HepG2 (cell line): ENCODE data around the gene WNT1. TPM values are rescaled to one million over a fixed set of nuclear protein-coding genes. Genes with fewer than 3 reads are reported as not detected.

ENCODE experiments used
- ATAC-seq: fragments of 200-7000 bp; cut with Tn5 transposase; 3 replicates; pipeline ENCODE4 v1.9.1; 2020; ENCODE audit warnings: mild to moderate bottlenecking, moderate library complexity
- BruUV-seq: library from RNA; stranded (reverse); fragments of 400-500 nt; replicated peaks from 2 replicates; lab custom pipeline; 2021; lab: Mats Ljungman, UMichigan
- CTCF ChIA-PET: fragments of 300-600 bp; formaldehyde crosslinking; extraction: SDS; loops from one replicate; lab custom pipeline; 2021; ENCODE audit warnings: low total read pairs, inconsistent platforms, low intra/inter-chr PET ratio; lab: Yijun Ruan, JAX
- POLR2A ChIA-PET: fragments of 350-600 bp; sonication (Branson Sonifier 250); formaldehyde crosslinking; loops from one replicate; lab custom pipeline; 2020; ENCODE audit warnings: antibody characterized with exemption, inconsistent platforms; lab: Yijun Ruan, JAX
- DNase-seq: peaks from one replicate; pipeline ENCODE4 v3.0.0-alpha.2; 2015; ENCODE audit warnings: low spot score
- FAIRE-seq: peaks from 3 replicates; lab custom pipeline; 2011; peaks lifted over from hg19 to GRCh38; lab: Jason Lieb, UNC
- H2AFZ ChIP-seq: one replicate; pipeline ENCODE4 v1.6.1; 2011; ENCODE audit warnings: low read length, inconsistent platforms
- H3K27ac ChIP-seq: fragments of 300-600 bp; 3 replicates; pipeline ENCODE4 v1.8.0; 2011; ENCODE audit warnings: mixed run types, mild to moderate bottlenecking, mixed read lengths, low read length, inconsistent platforms; ENCODE audit not compliant: insufficient read depth; ENCODE audit errors: extremely low read length
- H3K27me3 ChIP-seq, 2 experiments: fragments of 200-600 bp in 1 of 2; 2 replicates in 1 of 2; 3 replicates in 1 of 2; pipeline versions ENCODE4 v1.6.0 to v1.8.0; 2011; ENCODE audit warnings: low read length in 2 of 2, mild to moderate bottlenecking in 2 of 2, moderate library complexity in 2 of 2, inconsistent platforms in 1 of 2; ENCODE audit not compliant: insufficient read depth in 2 of 2, control insufficient read depth in 1 of 2
- H3K36me3 ChIP-seq, 2 experiments: fragments of 200-600 bp in 1 of 2; replicated peaks in 1 of 2; 2 replicates in 1 of 2; 3 replicates in 1 of 2; pipeline versions ENCODE4 v1.5.1 to v1.8.0; 2011; ENCODE audit warnings: low read length in 2 of 2, inconsistent platforms in 1 of 2; ENCODE audit not compliant: insufficient read depth in 2 of 2, control insufficient read depth in 1 of 2
- H3K4me1 ChIP-seq: 2 replicates; pipeline ENCODE4 v1.5.1; 2012; ENCODE audit warnings: low read length, inconsistent platforms; ENCODE audit not compliant: insufficient read depth
- H3K4me2 ChIP-seq: 2 replicates; pipeline ENCODE4 v1.6.0; 2011; ENCODE audit warnings: low read depth, low read length, inconsistent platforms
- H3K4me3 ChIP-seq, 3 experiments: fragments of 200-600 bp in 1 of 3; sonication (generic), shearing (Covaris generic) in 1 of 3; replicated peaks in 1 of 3; 2 replicates each; pipeline ENCODE4 v1.5.1; 2011 to 2016; ENCODE audit warnings: low read length in 3 of 3, inconsistent platforms in 2 of 3, low read depth in 2 of 3, mild to moderate bottlenecking in 2 of 3, control low read depth in 1 of 3, mixed read lengths in 1 of 3; ENCODE audit not compliant: insufficient read depth in 1 of 3
- H3K79me2 ChIP-seq: one replicate; pipeline ENCODE4 v1.6.1; 2011; ENCODE audit warnings: low read length, inconsistent platforms; ENCODE audit not compliant: insufficient read depth
- H3K9ac ChIP-seq: 2 replicates; pipeline ENCODE4 v1.6.0; 2011; ENCODE audit warnings: mild to moderate bottlenecking, low read depth, low read length, inconsistent platforms; ENCODE audit not compliant: insufficient read depth
- H3K9me3 ChIP-seq: 2 replicates; pipeline ENCODE4 v1.5.1; 2012; ENCODE audit warnings: mild to moderate bottlenecking, low read length
- H4K20me1 ChIP-seq: 2 replicates; pipeline ENCODE4 v1.6.0; 2011; ENCODE audit warnings: inconsistent platforms, mild to moderate bottlenecking, low read length, moderate library complexity; ENCODE audit not compliant: insufficient read depth
- AGO2 ChIP-seq: fragments of 200-400 bp; formaldehyde crosslinking; optimal IDR thresholded peaks from 2 replicates; pipeline ENCODE3; 2017; ENCODE audit warnings: mild to moderate bottlenecking, low read depth, low read length, moderate library complexity
- POGZ ChIP-seq: sonication (generic); formaldehyde crosslinking; IDR thresholded peaks from 2 replicates; pipeline ENCODE4 v1.4.0; 2020; ENCODE audit warnings: mild to moderate bottlenecking, missing genetic modification reagents
- POLR2A ChIP-seq, 2 experiments: IDR thresholded peaks; 2 replicates each; pipeline ENCODE4 v1.6.1; 2011; ENCODE audit warnings: low read depth in 2 of 2, low read length in 2 of 2, mild to moderate bottlenecking in 1 of 2, moderate library complexity in 1 of 2; ENCODE audit not compliant: insufficient read depth in 1 of 2
- RBM22 ChIP-seq: fragments of 200-400 bp; formaldehyde crosslinking; optimal IDR thresholded peaks from 2 replicates; pipeline ENCODE3; 2017; ENCODE audit warnings: mild to moderate bottlenecking, low read length, moderate library complexity
- TOE1 ChIP-seq: sonication (generic); formaldehyde crosslinking; IDR thresholded peaks from 2 replicates; pipeline ENCODE4 v1.4.0; 2020; ENCODE audit warnings: mild to moderate bottlenecking, missing genetic modification reagents
- ZC3H13 ChIP-seq: sonication (generic); formaldehyde crosslinking; IDR thresholded peaks from 2 replicates; pipeline ENCODE4 v1.8.1; 2023; ENCODE audit warnings: mild to moderate bottlenecking, missing genetic modification reagents, moderate library complexity
- ZKSCAN5 ChIP-seq: sonication (generic); formaldehyde crosslinking; IDR thresholded peaks from 2 replicates; pipeline ENCODE4 v1.5.1; 2020; ENCODE audit warnings: mild to moderate bottlenecking, missing genetic modification reagents
- ZNF280D ChIP-seq: sonication (generic); formaldehyde crosslinking; IDR thresholded peaks from 2 replicates; pipeline ENCODE4 v1.5.1; 2020; ENCODE audit warnings: mild to moderate bottlenecking, missing genetic modification reagents
- ZNF577 ChIP-seq: sonication (generic); formaldehyde crosslinking; IDR thresholded peaks from 2 replicates; pipeline ENCODE4 v1.4.0; 2020; ENCODE audit warnings: mild to moderate bottlenecking, low read depth, missing genetic modification reagents, borderline replicate concordance
- WGBS: methylation state at CpG from one replicate; pipeline ENCODE4 v1.1.6; 2017; ENCODE audit warnings: low lambda C conversion rate; 5-methylcytosine and 5-hydroxymethylcytosine counted together
- in situ Hi-C: cut with HindIII; loops from 2 replicates; pipeline ENCODE4 v1.10.0; 2017; ENCODE audit warnings: low pct_unique_long_range_greater_than_20kb; ENCODE audit not compliant: extremely low pct_ligation_motif_present
- intact Hi-C: fragments of 100-400 bp; cut with micrococcal nuclease; formaldehyde crosslinking; loops from one replicate; pipeline ENCODE4 v1.10.0; 2022; ENCODE audit not compliant: unreplicated experiment
- polyA plus RNA-seq, 8 experiments: library from polyadenylated mRNA; depleted of rRNA in 3 of 8; stranded (reverse) in 7 of 8; unstranded in 1 of 8; fragments of >200 nt; fragmentation: Illumina TruSeq in 4 of 8; extraction: Trizol in 4 of 8; gene quantifications; 2 replicates each; pipeline versions ENCODE4 v1.2.1 to v1.2.3, GENCODE V29; 2011 to 2016; ENCODE audit warnings: low read depth in 4 of 8, missing spikeins in 1 of 8, mixed read lengths in 1 of 8; ENCODE audit not compliant: insufficient read depth in 1 of 8
- total RNA-seq, 5 experiments: library from RNA; depleted of rRNA; stranded (reverse); fragments of >200 nt; fragmentation: Illumina TruSeq; extraction: Trizol; gene quantifications; 2 replicates each; pipeline ENCODE4 v1.2.3, GENCODE V29; 2016; ENCODE audit warnings: low read depth in 1 of 5

The WNT1 gene
- total and polyA plus RNA-seq, 2 of the 13 experiments (the other 11 are each of a cell fraction or from before 2014, with no cell fraction given): not detected

GRCh38 chr12:49030714-49031572 is 52.8 kb downstream of the WNT1 start:
- TF ChIP-seq ZKSCAN5: no peak
- TF ChIP-seq ZNF280D (CRISPR knock-in tag): no peak
- no peak for TF ChIP-seq POGZ (CRISPR knock-in tag)
- no peak for TF ChIP-seq ZNF577 (CRISPR knock-in tag)
- TF ChIP-seq POLR2A (IDR thresholded peaks at IDR 0.05; ENCODE audit: insufficient read depth in 1 of 2, low read depth in 2 of 2, low read length in 2 of 2): peak in 1 of 2 experiments; percentile 13; a peak in 1 of 4 replicates
- TF ChIP-seq ZC3H13 (CRISPR knock-in tag): peak; percentile 62
- no peak for TF ChIP-seq TOE1 (CRISPR knock-in tag)
- peak; percentile 46 for TF ChIP-seq AGO2
- peak; percentile 7 for TF ChIP-seq RBM22
- ChIA-PET POLR2A (interaction anchor here (1.0 to 1.5 kb wide), 2 partner anchors 8 to 13 kb away, joined by 3 to 4 read pairs; no protein-coding TSS in a partner anchor), CTCF (no interaction called here)
- DNase-seq (no peak), FAIRE-seq (no peak), ATAC-seq (no peak)
- Histone ChIP-seq H3K27ac (no peak overlapping the region), H3K4me2 (no peak overlapping the region), H2AFZ (no peak overlapping the region), H3K4me1 (no peaks in the 10 kb centered on the region), H3K36me3 (peaks cover 46 to 88% of the 10 kb centered on the region in 2 experiments), H4K20me1 (no peaks in the 10 kb centered on the region), H3K9ac (no peak overlapping the region), H3K9me3 (no peaks in the 10 kb centered on the region), H3K79me2 (no peaks in the 10 kb centered on the region), H3K4me3 (no peak overlapping the region), H3K27me3 (no peaks in the 10 kb centered on the region)
- BruUV-seq: no TSS peak
- WGBS: 97% methylated on average over 15 of the region's 19 CpGs
- in situ Hi-C loops: no loop called here
- intact Hi-C loops: no loop called here
